Esophagus squamous epithelium (tissue), 4 donors: Measurements from ENCODE around the gene ZDHHC11B.

ENCODE experiments used
- POLR2A ChIP-seq, 4 donors: fragments of 450-650 bp; IDR thresholded peaks; one replicate each; pipeline ENCODE4 v1.6.1; 2017; ENCODE audit warnings: antibody characterized with exemption in 4 of 4, mild to moderate bottlenecking in 4 of 4, moderate library complexity in 3 of 4
- TF ChIP-seq, protein P1 (sequence below), 6 experiments: fragments of 450-650 bp in 4 of 6; fragments of 200-600 bp in 2 of 6; sonication (generic) in 2 of 6; IDR thresholded peaks; one replicate each; pipeline ENCODE4 v1.5.1; 2016 to 2019; ENCODE audit warnings: antibody characterized with exemption in 6 of 6, mild to moderate bottlenecking in 4 of 6, moderate library complexity in 4 of 6

- TF ChIP-seq, protein P1, sequence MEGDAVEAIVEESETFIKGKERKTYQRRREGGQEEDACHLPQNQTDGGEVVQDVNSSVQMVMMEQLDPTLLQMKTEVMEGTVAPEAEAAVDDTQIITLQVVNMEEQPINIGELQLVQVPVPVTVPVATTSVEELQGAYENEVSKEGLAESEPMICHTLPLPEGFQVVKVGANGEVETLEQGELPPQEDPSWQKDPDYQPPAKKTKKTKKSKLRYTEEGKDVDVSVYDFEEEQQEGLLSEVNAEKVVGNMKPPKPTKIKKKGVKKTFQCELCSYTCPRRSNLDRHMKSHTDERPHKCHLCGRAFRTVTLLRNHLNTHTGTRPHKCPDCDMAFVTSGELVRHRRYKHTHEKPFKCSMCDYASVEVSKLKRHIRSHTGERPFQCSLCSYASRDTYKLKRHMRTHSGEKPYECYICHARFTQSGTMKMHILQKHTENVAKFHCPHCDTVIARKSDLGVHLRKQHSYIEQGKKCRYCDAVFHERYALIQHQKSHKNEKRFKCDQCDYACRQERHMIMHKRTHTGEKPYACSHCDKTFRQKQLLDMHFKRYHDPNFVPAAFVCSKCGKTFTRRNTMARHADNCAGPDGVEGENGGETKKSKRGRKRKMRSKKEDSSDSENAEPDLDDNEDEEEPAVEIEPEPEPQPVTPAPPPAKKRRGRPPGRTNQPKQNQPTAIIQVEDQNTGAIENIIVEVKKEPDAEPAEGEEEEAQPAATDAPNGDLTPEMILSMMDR (IDR thresholded peaks at IDR 0.05) = no peak
- TF ChIP-seq POLR2A (IDR thresholded peaks at IDR 0.05) = no peak
Measured at GRCh38 chr5:761059-761771, 23.3 kb downstream of the ZDHHC11B start.
